Body of pancreas (tissue), 4 donors: Measurements from ENCODE around the gene HTR1B.

ENCODE experiments used
- POLR2A ChIP-seq, 3 donors: fragments of 450-650 bp; IDR thresholded peaks; one replicate each; pipeline ENCODE4 v1.6.1; 2016; ENCODE audit warnings: antibody characterized with exemption in 3 of 3, mild to moderate bottlenecking in 2 of 3
- TF ChIP-seq, protein P1 (sequence below), 7 experiments: fragments of 450-650 bp in 4 of 7; fragments of 200-600 bp in 3 of 7; sonication (generic) in 3 of 7; IDR thresholded peaks; one replicate each; pipeline ENCODE4 v1.5.1; 2016 to 2019; ENCODE audit warnings: antibody characterized with exemption in 7 of 7

DNA sequence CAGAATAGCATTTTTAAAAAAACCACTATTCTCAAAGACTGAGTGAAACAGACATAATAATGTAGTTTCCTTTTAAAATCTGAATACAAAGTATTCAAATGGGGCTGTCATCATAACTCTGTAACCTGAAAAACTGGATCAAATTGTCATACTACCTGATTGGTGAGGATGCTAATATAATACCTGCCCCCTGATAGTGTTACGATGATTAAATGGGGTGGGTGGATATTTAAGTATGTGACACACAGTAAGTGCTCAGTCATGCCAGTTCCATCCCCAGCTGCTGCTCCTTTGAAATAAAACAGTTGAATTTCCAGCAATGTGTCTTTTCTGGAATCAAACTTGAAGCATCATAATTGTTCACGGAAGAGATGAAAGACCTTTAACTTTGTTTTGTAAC is 8.9 kb downstream of the HTR1B start:
- TF ChIP-seq, protein P1, sequence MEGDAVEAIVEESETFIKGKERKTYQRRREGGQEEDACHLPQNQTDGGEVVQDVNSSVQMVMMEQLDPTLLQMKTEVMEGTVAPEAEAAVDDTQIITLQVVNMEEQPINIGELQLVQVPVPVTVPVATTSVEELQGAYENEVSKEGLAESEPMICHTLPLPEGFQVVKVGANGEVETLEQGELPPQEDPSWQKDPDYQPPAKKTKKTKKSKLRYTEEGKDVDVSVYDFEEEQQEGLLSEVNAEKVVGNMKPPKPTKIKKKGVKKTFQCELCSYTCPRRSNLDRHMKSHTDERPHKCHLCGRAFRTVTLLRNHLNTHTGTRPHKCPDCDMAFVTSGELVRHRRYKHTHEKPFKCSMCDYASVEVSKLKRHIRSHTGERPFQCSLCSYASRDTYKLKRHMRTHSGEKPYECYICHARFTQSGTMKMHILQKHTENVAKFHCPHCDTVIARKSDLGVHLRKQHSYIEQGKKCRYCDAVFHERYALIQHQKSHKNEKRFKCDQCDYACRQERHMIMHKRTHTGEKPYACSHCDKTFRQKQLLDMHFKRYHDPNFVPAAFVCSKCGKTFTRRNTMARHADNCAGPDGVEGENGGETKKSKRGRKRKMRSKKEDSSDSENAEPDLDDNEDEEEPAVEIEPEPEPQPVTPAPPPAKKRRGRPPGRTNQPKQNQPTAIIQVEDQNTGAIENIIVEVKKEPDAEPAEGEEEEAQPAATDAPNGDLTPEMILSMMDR (IDR thresholded peaks at IDR 0.05), result no peak
- no peak for TF ChIP-seq POLR2A (IDR thresholded peaks at IDR 0.05)
